A549 (cell line): Measurements from ENCODE around the gene UMODL1. TPM values are rescaled to one million over a fixed set of nuclear protein-coding genes. Genes with fewer than 3 reads are reported as not detected.

Experiments used
- ATAC-seq, 2 experiments: fragments of 200-7000 bp in 1 of 2; fragments of >200 bp in 1 of 2; cut with Nextera tagmentation in 1 of 2; cut with Tn5 transposase in 1 of 2; 3 replicates each; pipeline versions ENCODE4 v1.8.0 to v1.9.1; 2018 to 2020; ENCODE audit warnings: mild to moderate bottlenecking in 1 of 2, moderate library complexity in 1 of 2
- CTCF ChIA-PET: fragments of 300-600 bp; sonication (Branson Sonifier 250); formaldehyde crosslinking; extraction: SDS; loops from one replicate; lab custom pipeline; 2021; ENCODE audit warnings: antibody characterized with exemption, inconsistent platforms; lab: Yijun Ruan, JAX
- POLR2A ChIA-PET: fragments of 350-600 bp; formaldehyde crosslinking; extraction: SDS; loops from one replicate; lab custom pipeline; 2021; ENCODE audit warnings: antibody characterized with exemption, inconsistent platforms; lab: Yijun Ruan, JAX
- DNase-seq, 2 experiments: peaks; one replicate each; pipeline versions ENCODE4 v3.0.0 to v3.0.0-alpha.2; 2011 to 2016; ENCODE audit warnings: low read depth in 1 of 2, low spot score in 1 of 2
- FAIRE-seq: peaks from 2 replicates; lab custom pipeline; 2011; peaks lifted over from hg19 to GRCh38; lab: Jason Lieb, UNC
- H3K27ac ChIP-seq, 2 experiments: fragments of >200 bp; sonication (Bioruptor Twin); formaldehyde crosslinking; 3 replicates each; pipeline ENCODE4 v1.5.1; 2016 to 2017
- H3K4me1 ChIP-seq: fragments of >200 bp; sonication (Bioruptor Twin); formaldehyde crosslinking; 3 replicates; pipeline ENCODE4 v1.6.1; 2016
- H3K4me2 ChIP-seq: fragments of >200 bp; sonication (Bioruptor Twin); formaldehyde crosslinking; 3 replicates; pipeline ENCODE4 v1.6.1; 2016
- H3K4me3 ChIP-seq: fragments of >200 bp; sonication (Bioruptor Twin); formaldehyde crosslinking; 3 replicates; pipeline ENCODE4 v1.5.1; 2016
- H3K9me3 ChIP-seq: fragments of >200 bp; sonication (Bioruptor Twin); formaldehyde crosslinking; 3 replicates; pipeline ENCODE4 v1.6.1; 2016
- CBX8 ChIP-seq: fragments of 200-600 bp; sonication (generic); IDR thresholded peaks from 2 replicates; pipeline ENCODE4 v1.6.1; 2016
- EHMT2 ChIP-seq: fragments of 200-600 bp; sonication (generic); IDR thresholded peaks from 2 replicates; pipeline ENCODE4 v1.6.1; 2016; ENCODE audit warnings: antibody characterized with exemption, low read depth, mild to moderate bottlenecking, moderate library complexity
- EP300 ChIP-seq, 2 experiments: fragments of >200 bp; sonication (Bioruptor Twin); formaldehyde crosslinking; IDR thresholded peaks; 2 replicates in 1 of 2; 3 replicates in 1 of 2; pipeline ENCODE4 v1.6.1; 2016 to 2017
- GATA3 ChIP-seq: IDR thresholded peaks from 2 replicates; pipeline ENCODE4 v1.6.1; 2012; ENCODE audit warnings: borderline replicate concordance
- KDM1A ChIP-seq: fragments of 200-600 bp; sonication (generic); IDR thresholded peaks from 2 replicates; pipeline ENCODE4 v1.6.1; 2016; ENCODE audit warnings: low read depth, mild to moderate bottlenecking
- KDM5A ChIP-seq: fragments of 200-600 bp; sonication (generic); IDR thresholded peaks from 2 replicates; pipeline ENCODE4 v1.6.1; 2016; ENCODE audit warnings: antibody characterized with exemption, mild to moderate bottlenecking
- MAZ ChIP-seq: fragments of 150-350 bp; IDR thresholded peaks from 2 replicates; pipeline ENCODE4 v1.6.1; 2014; ENCODE audit warnings: antibody characterized with exemption, low read depth, low read length, borderline replicate concordance
- NPAS2 ChIP-seq: fragments of 250-450 bp; sonication (Bioruptor Pico); IDR thresholded peaks from 2 replicates; pipeline ENCODE4 v1.8.0; 2022; ENCODE audit warnings: mild to moderate bottlenecking, moderate library complexity, borderline replicate concordance
- REST ChIP-seq: fragments of 200-600 bp; sonication (generic); IDR thresholded peaks from 2 replicates; pipeline ENCODE4 v1.6.1; 2016; ENCODE audit warnings: antibody characterized with exemption, mild to moderate bottlenecking, moderate library complexity
- RFX5 ChIP-seq: fragments of 450-650 bp; IDR thresholded peaks from 2 replicates; pipeline ENCODE4 v1.7.1; 2014; ENCODE audit warnings: antibody characterized with exemption, mild to moderate bottlenecking, moderate library complexity
- RNF2 ChIP-seq: fragments of 200-600 bp; sonication (generic); IDR thresholded peaks from 2 replicates; pipeline ENCODE4 v1.6.1; 2016; ENCODE audit warnings: low read depth, mild to moderate bottlenecking, antibody characterized with exemption, moderate library complexity, borderline replicate concordance
- ZSCAN20 ChIP-seq: fragments of 250-450 bp; sonication (Bioruptor Pico); IDR thresholded peaks from 2 replicates; pipeline ENCODE4 v1.8.0; 2022; ENCODE audit warnings: mild to moderate bottlenecking, moderate library complexity
- WGBS: methylation state at CpG from one replicate; pipeline ENCODE4 v1.1.6; 2017; ENCODE audit errors: missing lambda C conversion rate; 5-methylcytosine and 5-hydroxymethylcytosine counted together
- polyA plus RNA-seq, 4 experiments: library from polyadenylated mRNA; depleted of rRNA in 3 of 4; stranded (reverse); fragments of >200 nt; fragmentation: RNase III in 1 of 4; extraction: RNeasy Plus Mini Kit Qiagen cat#74134 plus additional on column Dnase treatment in 1 of 4; gene quantifications; 2 replicates in 3 of 4; 3 replicates in 1 of 4; pipeline ENCODE4 v1.2.3, GENCODE V29; 2011 to 2017
- TF ChIP-seq, protein P1 (sequence below): fragments of 450-650 bp; IDR thresholded peaks from 2 replicates; pipeline ENCODE4 v1.6.1; 2014; ENCODE audit warnings: antibody characterized with exemption
- TF ChIP-seq, protein P2 (sequence below): IDR thresholded peaks from 2 replicates; pipeline ENCODE4 v1.6.1; 2012

The UMODL1 gene
- polyA plus RNA-seq, 2 of the 4 experiments (the other 2 are of a cell fraction) = not detected

DNA sequence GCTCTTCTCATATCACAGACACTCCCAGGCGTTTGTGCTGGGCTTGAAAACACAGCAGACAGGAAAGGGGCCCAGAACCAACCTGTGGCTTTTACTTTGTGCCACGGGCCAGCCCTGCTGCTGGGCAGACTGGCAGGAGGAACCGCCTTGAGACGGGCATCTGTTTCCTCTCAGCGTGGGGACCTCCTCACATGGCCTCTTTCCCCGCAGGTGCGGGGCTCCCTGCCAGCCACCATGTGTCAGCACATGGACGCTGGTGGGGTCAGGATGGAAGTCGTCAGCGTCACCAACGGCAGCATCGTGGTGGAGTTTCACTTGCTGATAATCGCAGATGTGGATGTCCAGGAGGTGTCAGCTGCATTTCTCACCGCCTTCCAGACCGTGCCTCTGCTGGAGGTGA is 47.8 kb downstream of the UMODL1 start:
- Histone ChIP-seq H3K27ac (no peak overlapping the region), H3K4me2 (no peak overlapping the region), H3K4me1 (peaks cover 6% of the 10 kb centered on the region; the same call in 1 of the 3 replicates), H3K9me3 (no peaks in the 10 kb centered on the region), H3K4me3 (no peak overlapping the region)
- 13% methylated on average over 2 of the region's 15 CpGs for WGBS
- CTCF ChIA-PET = interaction anchor here (0.9 to 5.4 kb wide), 3 partner anchors 11 to 302 kb away, joined by 3 to 27 read pairs (median 24); no protein-coding TSS in a partner anchor
- no peak for TF ChIP-seq KDM1A
- TF ChIP-seq, protein P1, sequence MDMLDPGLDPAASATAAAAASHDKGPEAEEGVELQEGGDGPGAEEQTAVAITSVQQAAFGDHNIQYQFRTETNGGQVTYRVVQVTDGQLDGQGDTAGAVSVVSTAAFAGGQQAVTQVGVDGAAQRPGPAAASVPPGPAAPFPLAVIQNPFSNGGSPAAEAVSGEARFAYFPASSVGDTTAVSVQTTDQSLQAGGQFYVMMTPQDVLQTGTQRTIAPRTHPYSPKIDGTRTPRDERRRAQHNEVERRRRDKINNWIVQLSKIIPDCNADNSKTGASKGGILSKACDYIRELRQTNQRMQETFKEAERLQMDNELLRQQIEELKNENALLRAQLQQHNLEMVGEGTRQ = no peak
- TF ChIP-seq EHMT2 = no peak
- TF ChIP-seq REST = no peak
- no peak for TF ChIP-seq MAZ
- no peak for TF ChIP-seq RNF2
- no peak for TF ChIP-seq KDM5A
- no peak for DNase-seq
- no peak for FAIRE-seq
- no peak for ATAC-seq
- POLR2A ChIA-PET = no interaction called here

DNA sequence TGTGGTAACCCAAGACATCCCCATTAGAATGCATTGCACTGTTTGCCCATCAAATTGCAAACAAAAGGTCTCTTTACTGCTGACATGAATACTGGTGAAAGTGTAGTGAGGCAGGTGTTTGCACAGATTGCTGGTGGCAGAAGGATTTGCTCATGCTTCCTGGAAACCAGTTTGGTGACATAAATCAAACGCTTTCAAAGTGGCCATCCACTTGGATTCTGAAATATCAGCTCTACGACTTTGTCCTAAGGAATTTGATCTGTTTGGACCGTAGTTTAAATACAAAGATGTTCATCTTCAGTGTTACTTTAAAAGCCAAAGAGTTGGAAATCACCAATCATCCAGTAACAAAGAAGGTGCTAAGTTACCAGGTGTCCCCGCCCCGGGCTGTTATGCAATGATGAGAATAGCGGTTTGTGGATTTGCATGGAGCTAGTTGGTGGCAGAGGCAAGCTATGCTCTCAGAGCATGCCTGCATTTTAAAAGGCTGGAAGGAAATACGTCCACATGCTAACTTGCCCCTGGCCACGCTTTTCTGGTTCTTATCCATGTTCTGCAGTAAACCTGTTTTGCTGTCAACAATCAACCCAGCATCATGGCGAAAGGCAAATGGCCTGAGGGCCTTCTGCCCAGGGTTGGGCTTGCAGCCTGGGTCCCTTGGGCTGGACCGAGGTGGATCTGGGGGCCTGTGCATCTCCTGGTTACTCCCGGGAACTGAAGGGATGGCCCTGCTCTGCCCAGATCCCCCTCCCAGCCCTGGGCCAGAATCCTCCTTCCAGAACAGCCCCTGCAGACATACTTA is 49.2 kb downstream of the UMODL1 start:
- Histone ChIP-seq H3K4me2 (no peak overlapping the region), H3K27ac (no peak overlapping the region), H3K4me3 (no peak overlapping the region)
- CTCF ChIA-PET = interaction anchor here (0.7 to 1.3 kb wide), 3 partner anchors 13 to 304 kb away, joined by 3 to 4 read pairs (median 3); partner anchors contain the start of gene ZBTB21
- DNase-seq = no peak
- POLR2A ChIA-PET = no interaction called here
- 52% methylated on average over 8 of the region's 11 CpGs for WGBS
- TF ChIP-seq ZSCAN20 (CRISPR knock-in tag) (no peak), GATA3 (no peak), EP300 (IDR thresholded peaks at IDR 0.05) (no peak), RNF2 (no peak), CBX8 (no peak), RFX5 (no peak), NPAS2 (CRISPR knock-in tag) (no peak)
- TF ChIP-seq, protein P1 = no peak
- TF ChIP-seq, protein P2, sequence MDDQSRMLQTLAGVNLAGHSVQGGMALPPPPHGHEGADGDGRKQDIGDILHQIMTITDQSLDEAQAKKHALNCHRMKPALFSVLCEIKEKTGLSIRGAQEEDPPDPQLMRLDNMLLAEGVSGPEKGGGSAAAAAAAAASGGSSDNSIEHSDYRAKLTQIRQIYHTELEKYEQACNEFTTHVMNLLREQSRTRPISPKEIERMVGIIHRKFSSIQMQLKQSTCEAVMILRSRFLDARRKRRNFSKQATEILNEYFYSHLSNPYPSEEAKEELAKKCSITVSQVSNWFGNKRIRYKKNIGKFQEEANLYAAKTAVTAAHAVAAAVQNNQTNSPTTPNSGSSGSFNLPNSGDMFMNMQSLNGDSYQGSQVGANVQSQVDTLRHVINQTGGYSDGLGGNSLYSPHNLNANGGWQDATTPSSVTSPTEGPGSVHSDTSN = no peak
- TF ChIP-seq, all 56 proteins: peak for 0
- Histone ChIP-seq H3K4me1 (0 out of 3 replicates have a peak, but pooled peaks cover 4% of the 10 kb centered on the region), H3K9me3 (no peaks in the 10 kb centered on the region)
- ATAC-seq (no peak), FAIRE-seq (no peak)
